HT-29 (cell line): ENCODE data around the gene EIF4A2. TPM values are rescaled to one million over a fixed set of nuclear protein-coding genes. Genes with fewer than 3 reads are reported as not detected.
"Not testable (repeated sequence)": the region's sequence is repeated elsewhere in the genome, so short reads cannot be mapped to it uniquely, and the experiment has no call there.

ENCODE experiments used
- DNase-seq: peaks from one replicate; pipeline ENCODE4 v3.0.0-alpha.2; 2015; ENCODE audit warnings: low spot score
- small RNA-seq: library from RNA; depleted of rRNA; stranded (forward); fragments of <200 nt; gene quantifications from one replicate; pipeline ENCODE3, GENCODE V24; 2014
- total RNA-seq: library from RNA; depleted of rRNA; stranded (reverse); fragments of >200 nt; shearing (Covaris generic); gene quantifications from 2 replicates; pipeline ENCODE4 v1.2.3, GENCODE V29; 2014; rRNA removed

EIF4A2 gene
- total RNA-seq, 1 experiment from 2014 or later, result 213 TPM

- DNase-seq, result no peak
These were observed 35.6 kb downstream of the EIF4A2 start for GRCh38 chr3:186818956-186819355.

DNA sequence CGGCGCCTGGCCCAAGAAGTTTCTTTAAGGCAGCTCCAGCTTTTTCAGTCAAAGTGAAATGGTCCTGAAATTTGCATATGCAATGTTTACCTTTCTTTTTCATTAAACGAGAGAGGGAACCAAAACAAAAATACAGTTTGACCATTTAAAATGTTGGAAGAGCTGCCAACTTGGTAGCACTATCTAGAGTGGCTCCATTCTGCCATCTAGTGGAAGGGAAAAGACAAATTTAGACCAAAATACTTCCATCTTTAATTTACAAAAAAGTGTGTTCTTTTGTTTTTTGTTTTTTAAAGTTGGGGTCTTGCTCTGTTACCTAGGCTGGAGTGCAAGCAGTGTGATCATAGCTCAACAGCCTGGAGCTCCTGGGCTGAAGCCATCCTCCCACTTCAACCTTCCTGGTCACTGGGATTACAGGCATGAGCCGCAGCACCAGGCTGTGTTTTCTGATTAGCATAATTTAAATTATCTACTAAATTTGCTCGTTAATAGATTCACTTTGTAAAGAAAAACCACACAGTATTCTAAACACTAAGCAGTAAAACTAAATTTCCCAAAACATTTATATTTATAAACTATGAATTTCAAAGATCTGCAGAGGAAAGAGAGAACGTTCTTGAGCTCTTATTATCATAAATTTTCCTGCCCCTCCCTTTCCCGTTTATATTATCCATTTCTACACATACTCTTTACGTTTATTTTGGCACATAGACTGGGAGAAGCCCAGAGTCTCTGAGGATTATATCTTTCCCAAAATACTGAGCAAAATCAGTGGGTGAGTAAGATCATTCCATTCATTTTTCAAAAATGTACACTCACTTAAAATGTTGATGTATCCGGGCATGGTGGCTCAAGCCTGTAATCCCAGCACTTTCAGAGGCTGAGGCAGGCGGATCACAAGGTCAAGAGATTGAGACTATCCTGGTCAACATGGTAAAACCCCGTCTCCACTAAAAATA is 38.3 kb downstream of the EIF4A2 start:
- DNase-seq, result peak; percentile 64

DNA sequence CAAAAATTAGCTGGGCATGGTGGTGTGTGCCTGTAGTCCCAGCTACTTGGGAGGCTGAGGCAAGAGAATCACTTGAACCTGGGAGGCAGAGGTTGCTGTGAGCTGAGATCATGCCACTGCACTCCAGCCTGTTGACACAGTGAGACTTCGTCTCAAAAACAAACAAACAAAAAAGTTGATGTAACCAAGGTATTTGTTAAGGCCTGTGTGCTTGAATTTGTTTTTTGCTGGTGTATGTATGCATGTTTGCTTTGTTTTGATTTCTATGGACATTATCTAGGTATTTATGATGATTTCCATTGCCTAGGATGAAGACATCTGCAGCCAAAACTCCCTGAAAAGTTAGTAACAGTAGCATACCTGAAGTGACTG is 39.0 kb downstream of the EIF4A2 start:
- not testable (repeated sequence) for DNase-seq

GRCh38 chr3:186823386-186823785 is 40.0 kb downstream of the EIF4A2 start:
- DNase-seq, result no peak

DNA sequence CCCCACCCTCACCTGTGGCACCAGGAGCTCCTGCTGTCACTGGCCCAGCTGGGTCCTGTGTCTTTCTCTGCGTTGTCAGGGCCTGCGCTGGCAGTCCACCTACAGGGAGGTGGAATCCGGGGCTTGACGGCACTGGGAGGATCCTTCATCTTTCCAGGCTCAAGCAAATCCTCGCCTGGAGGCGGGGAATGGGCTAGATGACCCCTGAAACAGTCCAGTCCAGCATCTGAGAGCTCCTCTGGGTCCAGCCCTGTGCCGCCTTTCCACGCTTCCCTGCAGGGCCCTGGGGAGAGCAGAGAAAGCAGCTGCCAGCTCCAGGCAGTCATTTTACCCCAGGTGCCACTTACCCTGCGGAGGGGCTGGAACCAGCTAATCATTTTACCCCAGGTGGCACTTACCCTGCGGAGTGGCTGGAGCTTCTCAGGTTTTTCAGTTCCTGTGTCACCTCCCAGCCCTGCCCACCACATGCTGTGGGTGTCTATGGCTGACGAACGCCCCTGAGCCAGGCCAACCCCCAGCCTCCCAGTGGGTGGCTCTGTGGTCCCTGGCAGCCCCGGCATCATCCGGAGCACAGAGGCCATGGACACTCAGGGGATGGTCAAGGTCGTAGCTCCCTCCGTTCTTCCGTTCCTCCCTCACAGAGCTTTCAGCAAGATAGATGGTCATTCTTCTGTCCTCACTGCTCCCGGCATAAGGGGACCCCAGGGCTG is 41.2 kb downstream of the EIF4A2 start:
- DNase-seq, result no peak

- DNase-seq, result no peak
These were observed 42.0 kb downstream of the EIF4A2 start for GRCh38 chr3:186825294-186825821.

DNA sequence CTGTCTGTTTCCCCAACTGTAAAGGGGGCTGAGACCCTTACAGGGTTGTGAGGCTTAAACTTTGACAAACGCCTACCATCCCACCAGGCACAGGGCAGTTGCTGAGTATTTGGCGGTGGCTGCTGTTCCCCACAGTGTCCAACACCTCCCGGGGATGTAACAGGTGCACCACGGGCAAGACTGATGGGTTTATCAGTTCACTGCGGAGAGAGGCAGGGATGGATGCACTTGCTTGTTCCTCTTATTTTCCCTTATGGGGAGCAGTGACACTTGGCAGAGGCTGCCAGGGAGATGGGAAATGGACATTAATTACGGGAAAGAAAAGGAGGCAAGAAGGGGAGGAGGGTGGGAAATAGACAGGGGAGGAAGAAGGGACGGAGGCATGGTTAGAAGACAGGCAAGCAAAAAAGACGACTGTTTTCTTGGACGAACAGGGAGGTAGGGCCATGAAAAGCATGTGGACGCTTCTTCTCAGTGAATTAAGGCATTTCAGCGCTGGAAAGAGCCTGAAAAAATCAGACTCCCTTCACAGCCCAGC is 42.6 kb downstream of the EIF4A2 start:
- no peak for DNase-seq

- DNase-seq, result no peak
These were observed 43.1 kb downstream of the EIF4A2 start for GRCh38 chr3:186826410-186826975.

DNA sequence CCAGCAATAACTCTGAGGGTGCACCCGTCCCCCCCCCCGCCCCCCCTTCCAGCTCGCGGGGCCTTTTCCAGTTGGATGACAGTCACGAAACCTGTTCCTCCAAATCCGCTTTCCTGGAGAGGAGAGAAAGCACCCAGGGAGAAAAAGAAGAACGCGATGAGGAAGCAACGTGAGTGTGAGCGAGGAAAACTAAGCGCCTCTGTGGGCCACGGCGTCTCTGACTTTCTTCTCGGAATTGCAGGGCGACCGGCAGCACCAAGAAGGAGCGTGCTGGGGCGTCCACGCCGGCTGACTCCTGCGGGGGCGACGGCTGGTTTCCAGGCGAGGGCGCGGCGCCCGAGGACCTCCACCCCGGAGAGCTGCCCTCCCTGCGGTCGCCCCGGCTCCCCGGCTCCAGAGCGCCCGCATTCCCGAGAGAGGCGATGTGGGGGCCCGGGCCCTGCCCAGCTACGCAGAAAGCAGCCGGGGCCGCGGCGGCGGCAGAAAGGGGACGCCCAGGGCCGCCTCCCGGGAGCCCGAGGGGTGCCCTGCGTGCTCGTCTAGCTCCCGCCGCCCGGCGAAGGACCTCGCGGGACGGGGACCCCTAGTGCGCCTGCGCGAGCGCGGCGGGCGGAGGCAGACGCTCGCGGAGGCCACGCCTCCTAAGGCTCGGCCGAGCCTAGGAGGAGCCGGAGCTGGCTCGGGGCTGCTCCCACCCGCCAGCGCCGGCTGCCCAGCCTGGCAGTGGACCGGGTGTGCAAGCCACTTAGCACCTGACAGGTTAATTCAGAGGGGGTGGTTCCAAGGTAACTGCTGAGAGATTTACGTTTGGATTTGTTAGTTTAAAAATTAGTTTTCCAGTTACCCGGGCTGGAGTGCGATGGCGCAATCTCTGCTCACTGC is 43.8 kb downstream of the EIF4A2 start:
- peak; percentile 94 for DNase-seq

GRCh38 chr3:186828340-186828739 is 45.0 kb downstream of the EIF4A2 start:
- no peak for DNase-seq

DNA sequence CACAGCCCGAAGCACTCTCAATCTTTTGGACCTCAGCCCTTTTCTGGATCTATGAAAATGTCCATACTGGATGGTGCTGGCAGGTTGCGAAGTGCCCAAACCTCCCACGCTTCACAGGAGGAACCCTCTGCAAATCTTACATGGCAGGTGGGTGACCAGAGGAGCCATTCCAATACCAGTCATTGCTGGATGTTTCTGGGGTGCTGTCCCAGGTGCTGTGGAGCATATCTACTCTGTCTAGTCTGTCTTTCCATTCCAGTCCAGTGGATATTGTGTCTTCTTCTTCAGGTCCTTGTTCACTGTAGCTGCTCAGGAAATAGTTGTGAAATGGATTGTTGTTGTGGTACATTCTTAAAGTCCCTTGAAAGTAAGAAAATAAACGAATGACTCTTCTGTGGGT is 48.4 kb downstream of the EIF4A2 start:
- no peak for DNase-seq

GRCh38 chr3:186832276-186832675 is 48.9 kb downstream of the EIF4A2 start:
- DNase-seq, result no peak

Small RNAs within 50 kb of the gene (small RNA-seq; reads per million reads assigned to genes)
- gene RF00092, result not detected
- not detected for gene RNU6-1105P
- not detected for gene SNORA4
- gene SNORA63, result not detected
- not detected for gene SNORA81
- not detected for gene SNORD2

Other genes with a start within 250 kb of the EIF4A2 start
- gene CRYGS, start 239.2 kb upstream of the EIF4A2 start, total RNA-seq, result 0.28 and 0.86 TPM in 2 replicates
- 7.0 and 8.8 TPM in 2 replicates for gene TBCCD1, start 216.2 kb upstream of the EIF4A2 start, total RNA-seq
- gene DNAJB11, start 212.9 kb upstream of the EIF4A2 start, total RNA-seq, result 63.5 and 71.3 TPM in 2 replicates
- not detected in 2 replicates for gene AHSG, start 170.5 kb upstream of the EIF4A2 start, total RNA-seq
- gene FETUB, start 143.2 kb upstream of the EIF4A2 start, total RNA-seq, result not detected in 2 replicates
- gene HRG, start 117.6 kb upstream of the EIF4A2 start, total RNA-seq, result not detected in 2 replicates
- gene KNG1, start 66.2 kb upstream of the EIF4A2 start, total RNA-seq, result not detected in 2 replicates
- 23.6 and 38.0 TPM in 2 replicates for gene RFC4, start 22.9 kb downstream of the EIF4A2 start, total RNA-seq
- gene ADIPOQ, start 59.1 kb downstream of the EIF4A2 start, total RNA-seq, result not detected in 2 replicates
- gene ST6GAL1, start 146.9 kb downstream of the EIF4A2 start, total RNA-seq, result 1.9 and 4.2 TPM in 2 replicates